ENCODE data around the gene CLEC4E.
"Not testable (repeated sequence)": the region's sequence is repeated elsewhere in the genome, so short reads cannot be mapped to it uniquely, and the experiment has no call there.

CLEC4E gene

GRCh38 chr12:8537820-8538219 lies 2.9 kb downstream of the CLEC4E start:
- not testable (repeated sequence) for DNase-seq

GRCh38 chr12:8532045-8532444 lies 8.7 kb downstream of the CLEC4E start:
- DNase-seq, result no peak

- no peak for DNase-seq
Measured at GRCh38 chr12:8527250-8528130, 13.2 kb downstream of the CLEC4E start.

GRCh38 chr12:8519171-8519570 lies 21.5 kb downstream of the CLEC4E start:
- DNase-seq, result no peak

GRCh38 chr12:8517971-8518370 lies 22.7 kb downstream of the CLEC4E start:
- no peak for DNase-seq

- no peak for DNase-seq
Measured at GRCh38 chr12:8513256-8513655, 27.4 kb downstream of the CLEC4E start, which contains the start of gene CLEC4D. TSS of gene CLEC4D (plus strand) at chr12:8513503. CDS start at chr12:8513733, 230 bp downstream.

GRCh38 chr12:8508910-8509841 lies 31.5 kb downstream of the CLEC4E start:
- DNase-seq, result no peak

- no peak for DNase-seq
Measured at GRCh38 chr12:8508223-8508622, 32.5 kb downstream of the CLEC4E start.

- DNase-seq, result no peak
Measured at GRCh38 chr12:8507596-8507995, 33.1 kb downstream of the CLEC4E start.

GRCh38 chr12:8504351-8504750 lies 36.4 kb downstream of the CLEC4E start:
- DNase-seq, result no peak

- no peak for DNase-seq
Measured at GRCh38 chr12:8501720-8502119, 39.0 kb downstream of the CLEC4E start.

GRCh38 chr12:8499616-8500015 lies 41.1 kb downstream of the CLEC4E start:
- no peak for DNase-seq

GRCh38 chr12:8496074-8496473 lies 44.6 kb downstream of the CLEC4E start:
- not testable (repeated sequence) for DNase-seq

- not testable (repeated sequence) for DNase-seq
Measured at GRCh38 chr12:8495671-8496070, 45.0 kb downstream of the CLEC4E start.

GRCh38 chr12:8493084-8493483 lies 47.6 kb downstream of the CLEC4E start:
- DNase-seq, result no peak

GRCh38 chr12:8491646-8492530 lies 48.8 kb downstream of the CLEC4E start:
- DNase-seq, result no peak

Data from NCI-H2081 treated with DMSO at 0.1 percent for 48 hours (cell line).